Heart left ventricle (tissue), 16 donors: ENCODE data around the gene SUSD2. TPM values are rescaled to one million over a fixed set of nuclear protein-coding genes. Genes with fewer than 3 reads are reported as not detected.

Experiments
- ATAC-seq, 4 donors: fragments of 200-7000 bp; cut with Tn5 transposase; one replicate each; pipeline ENCODE4 v1.9.1; 2020 to 2022; ENCODE audit warnings: moderate library complexity in 4 of 4, mild to moderate bottlenecking in 3 of 4, moderate number of reproducible peaks in 1 of 4
- DNase-seq, 5 donors: peaks; one replicate each; pipeline ENCODE4 v3.0.0-alpha.2; 2020
- H3K27ac ChIP-seq, 12 donors: fragments of 200-600 bp; sonication (generic) in 4 of 12; one replicate each; pipeline versions ENCODE4 v1.5.0 to v1.8.0; 2016 to 2022; ENCODE audit warnings: mild to moderate bottlenecking in 2 of 12
- H3K27me3 ChIP-seq, 9 donors: fragments of 200-600 bp; sonication (generic) in 2 of 9; one replicate each; pipeline versions ENCODE4 v1.5.1 to v1.8.0; 2016 to 2022; ENCODE audit warnings: mild to moderate bottlenecking in 3 of 9
- H3K36me3 ChIP-seq, 9 donors: fragments of 200-600 bp; sonication (generic) in 2 of 9; one replicate each; pipeline versions ENCODE4 v1.5.0 to v1.8.0; 2018 to 2022; ENCODE audit warnings: mild to moderate bottlenecking in 2 of 9
- H3K4me1 ChIP-seq, 12 donors: fragments of 200-600 bp; sonication (generic) in 4 of 12; one replicate each; pipeline versions ENCODE4 v1.5.0 to v1.8.0; 2016 to 2022; ENCODE audit warnings: mild to moderate bottlenecking in 3 of 12
- H3K4me3 ChIP-seq, 12 donors: fragments of 200-600 bp; sonication (generic) in 4 of 12; one replicate each; pipeline versions ENCODE4 v1.5.0 to v1.8.0; 2017 to 2022; ENCODE audit warnings: mild to moderate bottlenecking in 9 of 12, moderate library complexity in 4 of 12
- H3K9me3 ChIP-seq, 12 donors: fragments of 200-600 bp; sonication (generic) in 4 of 12; one replicate each; pipeline versions ENCODE4 v1.5.0 to v1.8.0; 2016 to 2022; ENCODE audit warnings: mild to moderate bottlenecking in 1 of 12
- POLR2A ChIP-seq, 2 donors: fragments of 450-650 bp; IDR thresholded peaks; one replicate each; pipeline ENCODE4 v1.6.1; 2017; ENCODE audit warnings: antibody characterized with exemption in 2 of 2, mild to moderate bottlenecking in 2 of 2, moderate library complexity in 2 of 2
- WGBS, 4 donors: extraction: QIAGEN DNeasy Blood & Tissue Kit in 2 of 4; methylation state at CpG; one replicate each; pipeline versions ENCODE4 v1.1.5 to v1.1.7; 2013 to 2018; 5-methylcytosine and 5-hydroxymethylcytosine counted together
- intact Hi-C, 10 donors: fragments of 100-400 bp; cut with DNase I; formaldehyde crosslinking; loops; one replicate each; pipeline versions ENCODE4 v1.11.1 to v1.14.2; 2022
- polyA plus RNA-seq, 2 donors: library from polyadenylated mRNA; stranded (reverse); fragments of 200-250 nt; gene quantifications; one replicate each; pipeline ENCODE4 v1.2.3, GENCODE V29; 2013
- total RNA-seq, 9 donors: library from RNA; depleted of rRNA in 2 of 9; stranded (reverse); fragments of >200 nt in 2 of 9; fragmentation: NEBNext Ultra II Directional in 3 of 9; extraction: Animal tissue kit (Norgen Biotek cat#: 25700) in 3 of 9; gene quantifications; one replicate each; pipeline versions ENCODE4 v1.1.0 to v1.2.4, GENCODE V29; 2016 to 2023
- TF ChIP-seq, protein P1 (sequence below), 12 donors: fragments of 200-600 bp; sonication (generic) in 4 of 12; IDR thresholded peaks; one replicate each; pipeline versions ENCODE4 v1.5.0 to v1.8.0; 2018 to 2022; ENCODE audit warnings: antibody characterized with exemption in 12 of 12, mild to moderate bottlenecking in 5 of 12
- donor health status: ischemic (EF 13 %, LVEDD 7.1; RV severe dilation, severe dysfunction).
- donor health status: healthy with polysubstance abuse.
- donor health status: DM: no; HTN: yes; CAD: no.
- donor health status: DM: no; HTN: no; CAD: no.
- donor health status: ischemic (EF 25% LVEDD 6.9; RV normal size, moderate dysfunction).
- donor health status: ischemic (EF 25% LVEDD 5.7; RV mildly dilated, moderate dysfunction).
- donor health status: healthy.
- donor health status: DM: yes; HTN: yes; CAD: no.
- donor health status: ischemic (EF 35%, LVEDD 5.7; RV mildly dilated, moderate dysfunction).
- donor health status: nonischemic (EF 11% LVEDD 7.7; RV severe dilation, severe dysfunction).
- donor health status: DM: yes; HTN: yes; CAD: no.
- donor health status: PGD.
- donor health status: ischemic (EF 29% LVEDD 5.4; RV normal size, mild dysfunction).
- donor health status: nonischemic (EF 23%, LVEDD 6.1; RV moderate dilation, normal function).

Gene SUSD2
- total and polyA plus RNA-seq, 11 donors, result 1.5 to 12.6 (median 2.7) TPM

DNA sequence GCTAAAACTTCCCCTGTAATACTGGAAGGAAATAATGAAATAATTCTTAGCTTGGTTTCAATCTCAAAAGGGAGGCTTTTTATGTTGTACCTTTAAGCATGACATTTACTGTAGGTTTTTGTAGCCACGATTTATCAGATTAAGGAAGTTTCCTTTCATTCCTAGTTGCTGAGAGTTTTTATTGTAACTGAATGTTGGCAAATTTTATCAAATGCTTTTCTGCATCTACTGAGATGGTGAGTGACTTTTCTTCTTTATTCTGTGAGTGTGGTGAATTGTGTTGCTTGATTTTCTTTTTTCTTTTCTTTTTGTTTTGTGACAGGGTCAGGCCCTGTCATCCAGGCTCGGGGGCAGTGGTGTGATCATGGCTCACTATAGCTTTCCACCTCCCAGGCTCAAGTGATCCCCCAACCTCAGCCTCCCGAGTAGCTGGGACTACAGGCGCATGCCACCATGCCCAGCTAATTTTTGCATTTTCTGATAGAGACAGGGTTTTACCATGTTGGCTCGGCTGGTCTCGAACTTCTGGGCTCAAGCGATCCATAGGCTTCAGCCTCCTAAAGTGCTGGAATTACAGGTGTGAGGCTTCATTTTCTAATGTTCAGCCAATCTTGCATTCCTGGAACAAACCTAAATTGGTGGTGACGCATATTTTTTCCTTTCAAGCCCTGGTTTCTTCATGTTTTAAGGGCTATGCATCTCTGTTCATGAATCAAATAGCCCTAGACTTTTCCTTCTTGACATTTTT is 26.2 kb downstream of the SUSD2 start:
- H3K4me1 ChIP-seq, result peaks cover 8 to 48% (median 23%) of the 10 kb centered on the region in 12 donors
- TF ChIP-seq POLR2A (IDR thresholded peaks at IDR 0.05), result no peak
- TF ChIP-seq, protein P1, sequence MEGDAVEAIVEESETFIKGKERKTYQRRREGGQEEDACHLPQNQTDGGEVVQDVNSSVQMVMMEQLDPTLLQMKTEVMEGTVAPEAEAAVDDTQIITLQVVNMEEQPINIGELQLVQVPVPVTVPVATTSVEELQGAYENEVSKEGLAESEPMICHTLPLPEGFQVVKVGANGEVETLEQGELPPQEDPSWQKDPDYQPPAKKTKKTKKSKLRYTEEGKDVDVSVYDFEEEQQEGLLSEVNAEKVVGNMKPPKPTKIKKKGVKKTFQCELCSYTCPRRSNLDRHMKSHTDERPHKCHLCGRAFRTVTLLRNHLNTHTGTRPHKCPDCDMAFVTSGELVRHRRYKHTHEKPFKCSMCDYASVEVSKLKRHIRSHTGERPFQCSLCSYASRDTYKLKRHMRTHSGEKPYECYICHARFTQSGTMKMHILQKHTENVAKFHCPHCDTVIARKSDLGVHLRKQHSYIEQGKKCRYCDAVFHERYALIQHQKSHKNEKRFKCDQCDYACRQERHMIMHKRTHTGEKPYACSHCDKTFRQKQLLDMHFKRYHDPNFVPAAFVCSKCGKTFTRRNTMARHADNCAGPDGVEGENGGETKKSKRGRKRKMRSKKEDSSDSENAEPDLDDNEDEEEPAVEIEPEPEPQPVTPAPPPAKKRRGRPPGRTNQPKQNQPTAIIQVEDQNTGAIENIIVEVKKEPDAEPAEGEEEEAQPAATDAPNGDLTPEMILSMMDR (IDR thresholded peaks at IDR 0.05), result no peak
- no peaks in the 10 kb centered on the region for H3K36me3 ChIP-seq
- ATAC-seq (peak in 1 of 4 donors; percentile 11), DNase-seq (no peak)
- WGBS, 4 donors, result 67 to 74% (median 71%) methylated on average over 8 of the region's 8 CpGs
- peak overlapping the region; percentile 81 to 93 (median 86) for H3K27ac ChIP-seq
- H3K9me3 ChIP-seq, result peaks cover 0 to 4% (median 0%) of the 10 kb centered on the region in 12 donors
- H3K4me3 ChIP-seq, result peak overlapping the region in 2 of 12 donors; percentile 7 to 18
- intact Hi-C loops, result loop anchor here in 4 of 10 donors (2.0 to 5.0 kb wide), 4 partner anchors 35 to 40 kb away; partner anchors contain the start of gene GGT5 (in 2 of the 4)
- H3K27me3 ChIP-seq, result no peaks in the 10 kb centered on the region

DNA sequence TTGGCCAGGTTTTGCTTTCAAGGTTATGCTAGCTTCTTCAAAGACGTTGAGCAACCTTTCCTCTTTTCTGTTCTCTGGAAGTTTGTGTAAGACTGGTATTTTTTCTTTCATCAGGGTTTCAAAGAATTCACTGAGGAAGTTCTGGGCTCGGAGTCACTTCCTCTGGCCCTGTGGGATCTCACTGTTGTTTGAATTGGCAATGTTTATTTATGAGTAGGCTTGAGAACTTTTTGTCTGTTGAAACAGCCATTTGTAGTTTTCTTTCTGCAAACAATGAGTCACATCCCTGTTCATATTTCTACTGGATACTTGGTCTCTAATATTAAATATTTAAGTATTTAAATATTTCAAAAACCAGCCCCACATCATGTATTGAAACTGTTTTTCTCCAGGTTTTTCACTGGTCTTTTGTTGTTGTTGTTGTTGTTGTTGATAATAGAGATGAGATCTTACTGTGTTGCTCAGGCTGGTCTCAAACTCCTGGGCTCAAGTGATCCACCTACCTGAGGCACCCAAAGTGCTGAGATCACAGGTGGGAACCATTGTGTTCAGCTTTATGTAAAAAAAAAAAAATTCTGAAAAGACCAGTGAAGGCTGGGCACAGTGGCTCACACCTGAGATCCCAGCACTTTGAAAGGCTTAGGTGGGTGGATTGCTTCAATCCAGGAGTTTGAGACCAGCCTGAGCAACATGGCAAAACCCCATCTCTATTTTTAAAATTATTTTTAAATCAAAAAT is 26.9 kb downstream of the SUSD2 start:
- 25 to 35% (median 31%) methylated on average over 2 of the region's 2 CpGs for WGBS, 4 donors
- ATAC-seq, result peak; percentile 85 to 97 (median 92)
- DNase-seq, result peak in 3 of 5 donors; percentile 56 to 68 (median 65)
- Histone ChIP-seq H3K27ac (peak overlapping the region; percentile 81 to 93 (median 86)), H3K4me1 (peaks cover 8 to 48% (median 23%) of the 10 kb centered on the region in 12 donors), H3K4me3 (peak overlapping the region in 2 of 12 donors; percentile 7 to 18), H3K27me3 (no peaks in the 10 kb centered on the region), H3K9me3 (peaks cover 0 to 4% (median 0%) of the 10 kb centered on the region in 12 donors), H3K36me3 (no peaks in the 10 kb centered on the region)
- intact Hi-C loops, result loop anchor here in 3 of 10 donors (2.0 to 5.0 kb wide), 3 partner anchors 34 to 39 kb away; partner anchors contain the start of gene GGT5 (in 1 of the 3)
- TF ChIP-seq, protein P1 (IDR thresholded peaks at IDR 0.05), result no peak
- TF ChIP-seq POLR2A (IDR thresholded peaks at IDR 0.05), result peak in 1 of 2 donors; percentile 20

DNA sequence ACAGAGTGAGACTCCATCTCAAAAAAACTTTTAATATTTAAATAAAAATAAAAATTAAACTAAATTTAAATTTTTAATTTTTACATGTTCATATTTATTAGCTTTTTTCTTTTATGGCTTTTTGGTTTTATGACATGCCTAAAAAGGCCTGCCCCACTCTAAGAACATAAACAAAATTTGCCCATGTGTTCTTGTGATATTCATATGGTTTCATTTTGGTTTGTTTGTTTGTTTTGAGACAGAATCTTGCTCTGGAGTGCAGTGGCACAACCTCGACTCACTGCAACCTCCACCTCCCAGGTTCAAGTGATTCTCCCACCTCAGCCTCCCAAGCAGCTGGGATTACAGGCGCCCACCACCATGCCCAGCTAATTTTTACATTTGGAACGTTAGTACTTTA is 27.7 kb downstream of the SUSD2 start:
- peaks cover 8 to 48% (median 23%) of the 10 kb centered on the region in 12 donors for H3K4me1 ChIP-seq
- peaks cover 0 to 4% (median 0%) of the 10 kb centered on the region in 12 donors for H3K9me3 ChIP-seq
- DNase-seq (no peak), ATAC-seq (no peak)
- 88 to 93% (median 92%) methylated on average over 3 of the region's 3 CpGs for WGBS, 4 donors
- intact Hi-C loops, result loop anchor here in 3 of 10 donors (2.0 to 5.0 kb wide), 3 partner anchors 33 to 38 kb away; partner anchors contain the start of gene GGT5 (in 1 of the 3)
- H3K4me3 ChIP-seq, result no peak overlapping the region
- no peaks in the 10 kb centered on the region for H3K27me3 ChIP-seq
- peak overlapping the region in 10 of 12 donors; percentile 82 to 93 (median 86) for H3K27ac ChIP-seq
- H3K36me3 ChIP-seq, result no peaks in the 10 kb centered on the region
- TF ChIP-seq, protein P1 (IDR thresholded peaks at IDR 0.05), result no peak
- no peak for TF ChIP-seq POLR2A (IDR thresholded peaks at IDR 0.05)
